ENCODE data around the gene CEP295NL.

- TF ChIP-seq NONO (IDR thresholded peaks at IDR 0.05): no peak
- TF ChIP-seq NONO (CRISPR knock-in tag; conservative IDR thresholded peaks at IDR 0.05): no peak
- TF ChIP-seq SAP130 (CRISPR knock-in tag; IDR thresholded peaks at IDR 0.05; ENCODE audit: low read depth): no peak
- TF ChIP-seq ZNF550 (CRISPR knock-in tag; IDR thresholded peaks at IDR 0.05; ENCODE audit: borderline replicate concordance): no peak
- no peak for TF ChIP-seq SRF (IDR thresholded peaks at IDR 0.05; ENCODE audit: low read depth, low read length)
- no peak for TF ChIP-seq SP1 (IDR thresholded peaks at IDR 0.05)
- TF ChIP-seq SP1 (CRISPR knock-in tag; IDR thresholded peaks at IDR 0.05): no peak
Measured at GRCh38 chr17:78886954-78887353, 16.0 kb downstream of the CEP295NL start.

Measured in HepG2 (cell line).